Measurements from ENCODE around the gene TES.
"Not testable (repeated sequence)": the region's sequence is repeated elsewhere in the genome, so short reads cannot be mapped to it uniquely, and the experiment has no call there.

Gene TES

DNA sequence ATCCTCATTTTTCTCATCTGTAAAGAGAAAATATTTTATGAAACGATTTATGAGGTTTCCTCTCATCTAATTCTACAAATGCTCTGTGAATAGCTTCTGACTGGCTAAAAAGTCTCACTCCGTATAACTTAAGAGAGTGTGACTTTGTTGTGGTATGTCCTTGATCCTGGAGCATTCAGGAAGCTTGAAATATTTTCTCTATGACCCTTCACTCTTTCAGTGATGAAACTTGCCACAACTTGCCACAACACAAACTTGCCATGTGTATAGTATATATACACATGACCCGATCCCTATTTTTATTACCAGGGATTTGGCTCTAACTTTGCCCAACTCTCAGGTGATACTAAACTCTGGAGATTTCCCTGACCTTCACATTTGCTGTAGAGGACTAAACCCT lies 74.1 kb downstream of the TES start:
- DNase-seq (ENCODE audit: low read depth in 2 of 2): no peak

DNA sequence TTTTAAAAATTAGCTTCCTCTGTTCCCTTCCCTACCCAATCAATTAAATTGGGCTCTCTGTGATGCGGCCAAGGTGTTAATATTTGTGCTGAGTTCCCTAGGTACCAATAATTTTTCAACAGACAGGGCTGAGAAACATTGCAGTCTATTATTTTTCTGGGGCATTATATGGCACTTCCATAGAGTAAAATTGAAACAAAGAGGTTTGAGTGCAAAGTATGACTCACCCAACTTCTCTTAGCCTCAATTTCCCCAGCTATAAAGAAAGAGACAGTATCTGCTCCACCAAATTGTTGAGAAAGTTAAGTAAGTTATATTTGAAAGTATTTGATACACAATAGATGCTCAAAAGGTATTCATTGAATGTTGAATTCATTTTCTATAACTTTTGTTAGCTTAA lies 74.9 kb downstream of the TES start:
- no peak for DNase-seq (ENCODE audit: low read depth in 2 of 2)

DNA sequence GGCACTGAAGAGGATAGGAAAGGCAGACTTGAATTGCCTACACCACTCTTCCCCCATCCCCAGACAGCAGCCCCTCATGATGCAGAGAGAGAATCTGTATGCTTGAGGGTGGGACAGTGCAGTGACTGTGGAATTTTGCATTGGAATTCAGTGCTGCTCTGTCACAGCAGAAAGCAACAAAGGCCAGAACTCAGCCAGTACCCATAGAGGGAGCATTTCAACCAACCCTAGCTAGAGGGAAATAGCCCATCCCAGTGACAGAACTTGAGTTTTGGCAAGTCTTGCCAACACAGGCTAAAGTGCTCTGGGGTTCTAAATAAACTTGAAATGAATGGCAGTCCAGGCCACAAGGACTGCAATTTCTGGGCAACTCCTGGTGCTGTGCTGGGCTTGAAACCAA lies 80.4 kb downstream of the TES start:
- DNase-seq (ENCODE audit: low read depth in 2 of 2): no peak

DNA sequence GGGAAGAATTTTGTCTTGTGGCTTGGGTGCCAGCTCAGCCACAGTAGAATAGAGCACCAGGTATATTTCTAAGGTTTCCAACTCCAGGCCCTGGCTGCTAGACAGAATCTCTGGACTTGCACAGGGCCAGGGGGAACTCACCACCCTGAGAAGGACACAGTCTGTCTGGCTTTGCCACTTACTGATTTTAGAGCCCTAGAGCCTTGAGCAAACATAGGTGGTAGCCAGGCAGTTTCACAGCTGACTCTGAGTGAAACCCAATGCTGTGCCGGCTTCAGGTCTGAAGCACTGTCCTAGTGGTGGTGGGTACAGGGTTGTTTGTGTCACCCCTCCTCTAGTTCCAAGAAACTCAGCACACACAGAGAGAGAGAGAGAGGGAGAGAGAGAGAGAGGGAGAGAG lies 81.6 kb downstream of the TES start:
- DNase-seq (ENCODE audit: low read depth in 2 of 2): no peak

DNA sequence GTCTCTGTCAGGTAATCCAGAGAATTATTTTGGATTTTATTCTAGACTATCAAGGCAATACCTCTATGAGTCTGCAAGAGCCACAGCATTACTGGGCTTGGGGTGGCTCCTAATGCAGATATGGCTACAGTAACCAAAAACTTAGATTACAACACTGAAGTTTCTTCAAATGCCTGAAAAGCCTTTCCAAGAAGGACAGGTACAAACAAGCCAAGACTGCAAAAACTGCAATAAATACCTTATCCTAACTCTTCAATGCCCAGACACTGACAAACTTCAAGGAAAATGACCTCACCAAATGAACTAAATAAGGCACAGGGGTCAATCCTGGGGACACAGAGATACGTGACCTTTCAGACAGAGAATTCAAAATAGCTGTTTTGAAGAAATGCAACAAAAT lies 82.0 kb downstream of the TES start:
- DNase-seq (ENCODE audit: low read depth in 2 of 2): no peak

DNA sequence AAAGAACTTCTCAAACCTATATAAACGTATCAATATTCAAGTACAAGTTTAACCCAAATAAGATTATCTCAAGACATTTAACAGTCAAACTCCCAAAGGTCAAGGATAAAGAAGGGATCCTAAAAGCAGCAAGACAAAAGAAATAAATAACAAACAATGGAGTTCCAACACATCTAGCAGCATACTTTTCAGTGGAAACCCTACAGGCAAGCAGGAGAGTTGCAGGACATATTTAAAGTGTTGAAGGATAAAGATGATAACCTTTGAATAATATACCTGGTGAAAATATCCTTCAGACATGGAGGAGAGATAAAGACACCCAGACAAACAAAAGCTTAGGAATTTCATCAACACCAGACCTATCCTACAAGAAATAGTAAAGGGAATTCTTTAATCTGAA lies 82.8 kb downstream of the TES start:
- no peak for DNase-seq (ENCODE audit: low read depth in 2 of 2)

DNA sequence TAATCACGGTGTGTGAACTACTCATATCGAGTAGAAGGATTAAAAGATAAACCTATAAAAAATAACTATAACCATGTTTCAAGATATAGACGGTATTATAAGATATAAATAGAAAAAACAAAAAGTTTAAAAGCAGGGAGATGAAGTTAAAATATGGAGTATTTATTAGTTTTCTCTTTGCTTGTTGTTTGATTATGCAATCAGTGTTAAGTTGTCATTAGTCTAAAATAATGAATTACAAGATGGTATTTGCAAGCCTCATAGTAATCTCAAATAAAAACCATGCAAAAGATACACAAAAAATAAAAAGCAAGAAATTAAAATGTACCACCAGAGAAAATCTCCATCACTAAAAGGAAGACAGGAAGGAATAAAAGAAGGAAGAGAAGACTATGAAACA lies 83.3 kb downstream of the TES start:
- no peak for DNase-seq (ENCODE audit: low read depth in 2 of 2)

DNA sequence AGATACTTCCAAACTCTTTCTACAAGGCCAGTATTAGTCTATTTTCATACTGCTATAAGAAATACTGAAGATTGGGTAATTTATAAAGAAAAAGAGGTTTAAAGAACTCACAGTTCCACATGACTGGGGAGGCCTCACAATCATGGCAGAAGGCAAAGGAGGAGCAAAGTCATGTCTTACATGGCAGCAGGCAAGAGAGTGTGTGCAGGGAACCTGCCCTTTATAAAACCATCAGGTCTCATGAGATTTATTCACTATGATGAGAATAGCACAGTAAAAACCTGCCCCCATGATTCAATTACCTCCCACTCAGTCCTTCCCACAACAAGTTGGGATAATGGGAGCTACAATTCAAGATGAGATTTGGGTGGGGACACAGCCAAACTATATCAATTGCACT lies 85.6 kb downstream of the TES start:
- DNase-seq (ENCODE audit: low read depth in 2 of 2): not testable (repeated sequence)

DNA sequence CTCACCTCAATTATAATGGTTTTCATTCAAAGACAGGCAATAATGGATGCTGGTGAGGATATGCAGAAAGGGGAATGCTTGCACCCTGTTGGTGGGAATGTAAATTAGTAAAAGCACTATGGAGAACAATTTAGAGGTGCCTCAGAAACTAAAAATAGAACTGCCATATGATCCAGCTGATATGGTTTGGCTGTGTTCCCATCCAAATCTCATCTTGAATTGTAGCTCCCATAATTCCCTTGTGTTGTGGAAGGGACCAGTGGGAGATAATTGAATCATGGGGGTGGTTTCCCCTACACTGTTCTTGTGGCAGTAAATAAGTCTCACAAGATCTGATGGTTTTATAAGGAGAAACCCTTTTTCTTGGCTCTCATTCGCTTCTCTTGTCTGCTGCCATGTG lies 87.7 kb downstream of the TES start:
- DNase-seq (ENCODE audit: low read depth in 2 of 2): no peak

DNA sequence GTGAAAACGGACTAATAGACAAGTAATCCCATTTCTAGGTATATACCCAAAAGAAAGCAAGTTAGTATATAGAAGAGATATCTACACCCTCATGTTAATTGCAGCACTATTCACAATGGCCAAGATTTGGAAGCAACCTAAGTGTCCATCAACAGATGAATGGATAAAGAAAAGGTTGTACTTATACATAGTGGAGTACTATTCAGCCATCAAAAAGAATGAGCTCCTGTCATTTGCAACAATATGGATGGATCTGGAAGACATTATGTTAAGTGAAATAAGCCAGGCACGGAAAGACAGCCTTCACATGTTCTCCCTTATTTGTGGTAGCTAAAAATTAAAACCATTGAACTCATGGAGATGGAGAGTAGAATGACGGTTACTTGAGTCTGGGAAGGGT lies 88.2 kb downstream of the TES start:
- no peak for DNase-seq (ENCODE audit: low read depth in 2 of 2)

DNA sequence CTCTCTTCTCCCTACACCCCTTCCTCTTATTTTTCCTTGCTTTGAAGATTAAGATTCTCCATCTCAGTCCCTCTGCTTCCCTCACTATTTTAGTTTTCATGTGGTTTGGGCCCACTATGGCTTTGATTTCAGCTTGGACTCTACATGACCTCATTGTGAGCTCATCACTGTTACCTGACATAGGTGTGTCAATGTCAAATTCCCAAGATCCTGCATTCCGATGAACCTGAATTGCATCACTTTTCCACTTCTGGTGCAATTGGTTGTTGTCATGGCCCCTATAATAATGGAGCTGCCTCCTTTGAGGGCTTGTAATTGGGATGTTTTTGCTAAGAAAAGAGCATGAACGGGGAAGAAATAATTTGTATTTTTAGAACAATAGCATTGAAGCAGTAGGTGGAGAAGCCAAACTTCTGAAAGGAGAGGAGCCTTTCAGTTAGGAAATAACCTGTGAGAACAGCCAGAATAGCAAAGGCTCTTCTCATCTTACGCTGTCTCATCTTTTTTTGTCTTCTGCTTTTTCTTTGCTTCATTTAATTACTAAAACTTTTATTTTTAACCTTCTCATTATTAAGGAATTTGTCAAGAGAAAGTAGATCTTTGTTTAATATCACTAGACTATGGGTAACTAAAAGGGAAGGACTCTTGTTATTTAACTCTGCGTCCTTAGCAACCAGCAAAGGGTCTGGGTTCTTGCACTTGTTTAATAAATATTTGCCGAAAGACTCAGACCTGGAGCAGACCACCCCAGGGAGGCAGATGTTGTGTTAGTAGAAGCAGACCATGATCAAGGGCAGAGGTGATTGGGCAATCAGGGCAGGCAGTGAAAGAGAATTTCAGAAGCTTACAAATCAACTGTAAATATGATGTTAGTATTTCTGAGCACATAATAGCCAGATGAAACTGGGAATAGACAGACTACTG lies 95.4 kb downstream of the TES start:
- DNase-seq (ENCODE audit: low read depth in 2 of 2): no peak

DNA sequence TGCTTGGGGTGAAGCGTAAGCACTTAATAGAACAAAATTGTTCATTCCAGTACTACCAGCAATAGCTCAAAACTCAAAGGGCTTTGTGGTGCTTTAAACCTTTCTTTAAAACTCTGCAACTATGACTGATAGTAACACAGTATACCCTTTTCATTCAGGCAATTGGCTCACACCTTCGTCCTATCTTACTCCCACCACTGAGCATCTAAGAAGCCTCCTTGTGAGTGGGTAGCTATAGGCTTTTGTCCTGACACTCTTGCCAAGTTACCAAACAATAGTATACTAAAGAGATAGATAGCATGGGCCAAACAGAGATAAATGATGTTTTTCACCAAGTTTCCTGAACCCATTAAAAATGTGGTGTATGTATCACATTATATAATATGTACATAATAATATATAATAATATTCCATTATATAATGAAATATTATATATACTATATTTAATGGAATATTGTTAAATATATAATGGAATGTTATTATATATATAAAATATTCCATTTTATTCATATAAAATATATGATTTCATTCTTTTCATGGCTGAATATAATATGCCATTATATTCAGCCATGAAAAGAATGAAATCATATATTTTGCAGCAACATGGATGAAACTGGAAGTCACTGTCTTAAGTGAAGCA lies 96.2 kb downstream of the TES start:
- no peak for DNase-seq (ENCODE audit: low read depth in 2 of 2)

DNA sequence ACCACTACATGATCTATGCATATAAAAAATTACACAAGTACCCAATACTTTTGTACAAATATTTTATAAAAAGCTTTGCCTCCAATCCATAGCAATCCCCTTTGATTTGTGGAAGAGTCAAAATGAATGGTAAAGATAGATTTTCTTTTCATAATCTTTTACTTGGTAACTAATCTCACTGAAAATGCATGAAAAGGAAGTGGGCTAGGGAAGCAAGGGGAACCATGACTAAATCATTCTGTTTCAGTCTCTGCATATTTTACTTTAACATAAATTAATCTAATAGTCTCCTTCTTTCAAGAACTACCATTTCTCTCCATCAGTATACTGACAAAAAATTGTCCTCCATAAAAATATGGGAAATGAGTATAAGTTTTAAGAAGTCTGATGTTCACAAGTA lies 96.9 kb downstream of the TES start:
- DNase-seq (ENCODE audit: low read depth in 2 of 2): no peak

Measured in activated CD4-positive, alpha-beta T cell treated with anti-CD3 and anti-CD28 coated beads for 24 hours (primary cell).